ENCODE measurements around the gene LTO1. TPM values are rescaled to one million over a fixed set of nuclear protein-coding genes. Genes with fewer than 3 reads are reported as not detected.
A peak's percentile ranks its signal among the peaks of the same experiment; 100 is the strongest.

The LTO1 gene
- total and polyA plus RNA-seq, 2 of the 13 experiments (the other 11 are each of a cell fraction or from before 2014, with no cell fraction given): 11.8 to 15.0 TPM

GRCh38 chr11:69674886-69675714, at the start of gene LTO1 (continued):
- TF ChIP-seq, protein P1, sequence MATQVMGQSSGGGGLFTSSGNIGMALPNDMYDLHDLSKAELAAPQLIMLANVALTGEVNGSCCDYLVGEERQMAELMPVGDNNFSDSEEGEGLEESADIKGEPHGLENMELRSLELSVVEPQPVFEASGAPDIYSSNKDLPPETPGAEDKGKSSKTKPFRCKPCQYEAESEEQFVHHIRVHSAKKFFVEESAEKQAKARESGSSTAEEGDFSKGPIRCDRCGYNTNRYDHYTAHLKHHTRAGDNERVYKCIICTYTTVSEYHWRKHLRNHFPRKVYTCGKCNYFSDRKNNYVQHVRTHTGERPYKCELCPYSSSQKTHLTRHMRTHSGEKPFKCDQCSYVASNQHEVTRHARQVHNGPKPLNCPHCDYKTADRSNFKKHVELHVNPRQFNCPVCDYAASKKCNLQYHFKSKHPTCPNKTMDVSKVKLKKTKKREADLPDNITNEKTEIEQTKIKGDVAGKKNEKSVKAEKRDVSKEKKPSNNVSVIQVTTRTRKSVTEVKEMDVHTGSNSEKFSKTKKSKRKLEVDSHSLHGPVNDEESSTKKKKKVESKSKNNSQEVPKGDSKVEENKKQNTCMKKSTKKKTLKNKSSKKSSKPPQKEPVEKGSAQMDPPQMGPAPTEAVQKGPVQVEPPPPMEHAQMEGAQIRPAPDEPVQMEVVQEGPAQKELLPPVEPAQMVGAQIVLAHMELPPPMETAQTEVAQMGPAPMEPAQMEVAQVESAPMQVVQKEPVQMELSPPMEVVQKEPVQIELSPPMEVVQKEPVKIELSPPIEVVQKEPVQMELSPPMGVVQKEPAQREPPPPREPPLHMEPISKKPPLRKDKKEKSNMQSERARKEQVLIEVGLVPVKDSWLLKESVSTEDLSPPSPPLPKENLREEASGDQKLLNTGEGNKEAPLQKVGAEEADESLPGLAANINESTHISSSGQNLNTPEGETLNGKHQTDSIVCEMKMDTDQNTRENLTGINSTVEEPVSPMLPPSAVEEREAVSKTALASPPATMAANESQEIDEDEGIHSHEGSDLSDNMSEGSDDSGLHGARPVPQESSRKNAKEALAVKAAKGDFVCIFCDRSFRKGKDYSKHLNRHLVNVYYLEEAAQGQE (IDR thresholded peaks at IDR 0.05; ENCODE audit: borderline replicate concordance in 1 of 2, low read depth in 1 of 2, low read length in 2 of 2): no peak; a peak in 1 of 4 replicates
- TF ChIP-seq SKI (IDR thresholded peaks at IDR 0.05; ENCODE audit: partially characterized antibody) (peak; percentile 58), ZNF747 (CRISPR knock-in tag; IDR thresholded peaks at IDR 0.05; ENCODE audit: borderline replicate concordance) (peak; percentile 77; the same call in 1 of the 2 replicates), TEAD3 (CRISPR knock-in tag; optimal IDR thresholded peaks at IDR 0.05; ENCODE audit: borderline replicate concordance) (peak; percentile 51), REPIN1 (CRISPR knock-in tag; IDR thresholded peaks at IDR 0.05; ENCODE audit: borderline replicate concordance, low read depth) (peak; percentile 33; the same call in 1 of the 2 replicates), ZNF350 (CRISPR knock-in tag; IDR thresholded peaks at IDR 0.05; ENCODE audit: borderline replicate concordance, low read depth) (peak; percentile 92), NFYB (CRISPR knock-in tag; IDR thresholded peaks at IDR 0.05) (peak; percentile 40; the same call in 1 of the 2 replicates), ZNF629 (CRISPR knock-in tag; conservative IDR thresholded peaks at IDR 0.05) (no peak), MAZ (IDR thresholded peaks at IDR 0.05; ENCODE audit: borderline replicate concordance, low read depth, low read length) (no peak), MAZ (CRISPR knock-in tag; IDR thresholded peaks at IDR 0.05; ENCODE audit: low read depth) (peak; percentile 71), SP1 (IDR thresholded peaks at IDR 0.05) (no peak), SP1 (CRISPR knock-in tag; IDR thresholded peaks at IDR 0.05) (peak; percentile 87), ZMAT3 (CRISPR knock-in tag; conservative IDR thresholded peaks at IDR 0.05) (peak; percentile 87), TRIM24 (CRISPR knock-in tag; IDR thresholded peaks at IDR 0.05) (no peak), MXI1 (IDR thresholded peaks at IDR 0.05; ENCODE audit: borderline replicate concordance, low read depth, low read length) (peak; percentile 81; the same call in 1 of the 3 replicates), HNF1B (CRISPR knock-in tag; IDR thresholded peaks at IDR 0.05) (peak; percentile 81), HOXA3 (CRISPR knock-in tag; IDR thresholded peaks at IDR 0.05) (peak; percentile 78), ZNF746 (CRISPR knock-in tag; IDR thresholded peaks at IDR 0.05) (peak; percentile 69; the same call in 1 of the 2 replicates), PAWR (CRISPR knock-in tag; IDR thresholded peaks at IDR 0.05; ENCODE audit: borderline replicate concordance) (no peak), ARNTL (CRISPR knock-in tag; IDR thresholded peaks at IDR 0.05) (peak; percentile 52), ZEB1 (IDR thresholded peaks at IDR 0.05; ENCODE audit: insufficient replicate concordance, low read depth) (no peak), ZNF556 (CRISPR knock-in tag; IDR thresholded peaks at IDR 0.05; ENCODE audit: borderline replicate concordance) (peak; percentile 86), BORCS8-MEF2B (CRISPR knock-in tag; IDR thresholded peaks at IDR 0.05) (peak; percentile 90)
- TF ChIP-seq, protein P2, sequence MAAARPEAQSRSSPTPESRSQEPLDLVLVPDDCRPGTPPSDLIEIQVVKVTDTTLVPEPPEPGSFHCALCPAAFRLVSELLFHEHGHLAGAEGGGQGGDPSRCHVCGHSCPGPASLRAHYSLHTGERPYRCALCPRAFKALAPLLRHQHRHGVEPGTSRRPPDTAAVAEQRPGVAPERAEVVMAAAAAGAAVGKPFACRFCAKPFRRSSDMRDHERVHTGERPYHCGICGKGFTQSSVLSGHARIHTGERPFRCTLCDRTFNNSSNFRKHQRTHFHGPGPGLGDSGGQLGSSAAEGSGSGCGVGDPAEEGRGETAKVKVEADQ (CRISPR knock-in tag; IDR thresholded peaks at IDR 0.05; ENCODE audit: borderline replicate concordance): peak; percentile 32; the same call in 1 of the 2 replicates

Measured in HepG2 (cell line).